SH-SY5Y (cell line): ENCODE measurements around the gene IFIT2.

ENCODE experiments used
- GATA2 ChIP-seq: IDR thresholded peaks from 2 replicates; pipeline ENCODE4 v1.6.1; 2011; ENCODE audit warnings: mild to moderate bottlenecking, low read depth, low read length
- GATA3 ChIP-seq: IDR thresholded peaks from 2 replicates; pipeline ENCODE4 v1.6.1; 2011; ENCODE audit warnings: low read depth, mild to moderate bottlenecking, low read length, moderate library complexity

GRCh38 chr10:89252225-89252585 is 49.6 kb upstream of the IFIT2 start:
- TF ChIP-seq GATA2: no peak
- TF ChIP-seq GATA3: no peak
